Epithelial cell of proximal tubule (primary cell): ENCODE results near the gene BCL2L2. TPM values are rescaled to one million over a fixed set of nuclear protein-coding genes. Genes with fewer than 3 reads are reported as not detected.
"Not testable (repeated sequence)": the region's sequence is repeated elsewhere in the genome, so short reads cannot be mapped to it uniquely, and the experiment has no call there.

Experiments used
- DNase-seq: peaks from one replicate; pipeline ENCODE4 v3.0.0-alpha.2; 2011; ENCODE audit warnings: low read depth
- H3K4me3 ChIP-seq: 2 replicates; pipeline ENCODE4 v1.5.1; 2011; ENCODE audit warnings: low read depth, mild to moderate bottlenecking, low read length
- CTCF ChIP-seq: conservative IDR thresholded peaks from 2 replicates; pipeline ENCODE4 v1.5.1; 2012; ENCODE audit warnings: low read depth, mild to moderate bottlenecking, low read length
- total RNA-seq: library from RNA; depleted of rRNA; stranded (reverse); fragments of >200 nt; gene quantifications from 2 replicates; pipeline ENCODE4 v1.2.3, GENCODE V29; 2015

The BCL2L2 gene
- 10.7 and 13.3 TPM in 2 replicates for total RNA-seq

GRCh38 chr14:23306412-23307145 lies at the start of gene BCL2L2:
TSS of gene BCL2L2 (plus strand) at chr14:23306833. CDS start at chr14:23307768, 935 bp downstream.
- no peak for TF ChIP-seq CTCF
- H3K4me3 ChIP-seq: peak within 1 kb of the TSS; percentile 87
- no peak for DNase-seq

- no peak overlapping the region for H3K4me3 ChIP-seq
- TF ChIP-seq CTCF: no peak
- no peak for DNase-seq
Observed at GRCh38 chr14:23258256-23258655, 48.4 kb upstream of the BCL2L2 start.

DNA sequence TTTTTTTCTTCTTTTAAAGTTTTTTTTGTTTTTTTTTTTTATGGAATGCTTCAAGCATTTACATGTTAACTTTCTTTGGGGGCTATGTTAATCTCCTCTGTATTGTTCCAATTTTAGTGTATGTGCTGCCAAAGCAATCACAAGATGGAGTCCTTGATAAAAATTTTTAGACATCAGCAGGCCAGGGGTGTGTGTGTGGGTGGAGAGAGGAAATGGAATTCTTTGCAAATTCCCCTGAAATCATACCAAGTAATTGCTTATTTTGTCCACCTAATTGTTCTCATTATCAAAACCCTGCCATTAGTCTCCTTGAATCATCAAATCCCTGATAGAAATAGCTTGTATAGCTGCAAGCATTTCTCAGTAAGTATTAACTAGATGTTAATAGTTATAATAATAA lies 47.2 kb upstream of the BCL2L2 start:
- no peak for TF ChIP-seq CTCF
- DNase-seq: no peak
- no peak overlapping the region for H3K4me3 ChIP-seq

GRCh38 chr14:23260849-23261248 lies 45.8 kb upstream of the BCL2L2 start:
- not testable (repeated sequence) for DNase-seq, H3K4me3 ChIP-seq

- no peak for TF ChIP-seq CTCF
Observed at GRCh38 chr14:23269193-23269592, 37.4 kb upstream of the BCL2L2 start.

DNA sequence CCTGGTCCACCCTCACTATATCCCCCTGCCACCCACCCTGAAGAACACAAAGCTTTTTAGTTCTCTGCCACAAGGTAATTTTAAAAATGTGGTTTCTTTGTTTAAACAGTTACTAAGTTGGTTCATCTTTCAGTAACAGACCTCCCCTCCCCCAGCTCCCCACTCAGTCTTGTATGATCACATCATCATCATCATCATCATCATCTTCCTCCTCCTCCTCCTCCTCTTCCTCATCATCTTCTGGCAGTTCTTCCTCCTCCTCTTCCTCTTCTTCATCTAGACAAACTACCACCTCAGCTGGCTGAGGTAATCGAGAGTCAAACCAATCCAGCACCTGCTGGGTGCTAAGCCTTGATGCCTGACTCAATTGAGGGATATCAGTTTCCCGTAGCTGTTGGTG lies 31.2 kb upstream of the BCL2L2 start:
- DNase-seq: no peak
- no peak for TF ChIP-seq CTCF
- H3K4me3 ChIP-seq: no peak overlapping the region

More at GRCh38 chr14:23269193-23269592, 37.4 kb upstream of the BCL2L2 start:
- DNase-seq: no peak
- H3K4me3 ChIP-seq: no peak overlapping the region

GRCh38 chr14:23277189-23277588 lies 29.4 kb upstream of the BCL2L2 start:
- DNase-seq: no peak
- TF ChIP-seq CTCF: no peak
- no peak overlapping the region for H3K4me3 ChIP-seq

DNA sequence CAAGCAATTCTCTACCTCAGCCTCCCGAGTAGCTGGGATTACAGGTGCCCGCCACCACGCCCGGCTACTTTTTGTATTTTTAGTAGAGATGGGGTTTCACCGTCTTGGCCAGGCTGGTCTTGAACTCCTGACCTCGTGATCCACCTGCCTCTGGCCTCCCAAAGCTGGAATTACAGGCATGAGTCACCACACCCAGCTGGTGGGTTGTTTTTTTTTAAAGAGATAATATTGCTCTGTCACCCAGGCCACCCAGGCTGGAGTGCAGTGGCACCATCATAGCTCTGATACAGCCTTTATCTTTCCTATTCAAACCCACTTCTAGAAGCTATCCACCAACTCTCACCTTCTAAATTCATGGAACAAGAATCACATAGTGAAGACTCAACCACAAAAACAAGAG lies 28.7 kb upstream of the BCL2L2 start:
- not testable (repeated sequence) for H3K4me3 ChIP-seq, DNase-seq
